ENCODE measurements around the gene SPR. TPM values are rescaled to one million over a fixed set of nuclear protein-coding genes. Genes with fewer than 3 reads are reported as not detected.

Gene SPR
- total and polyA plus RNA-seq, 2 of the 13 experiments (the other 11 are each of a cell fraction or from before 2014, with no cell fraction given): 34.0 to 96.0 TPM

- in situ Hi-C loops (cut with HindIII; ENCODE audit: extremely low pct_ligation_motif_present, low pct_unique_long_range_greater_than_20kb): loop anchor here (5.0 kb wide), 2 partner anchors 46 to 286 kb away; no protein-coding TSS in a partner anchor
- Histone ChIP-seq H3K9ac (ENCODE audit: insufficient read depth, low read depth, low read length) (no peak overlapping the region), H3K4me3 (replicated peaks in 1 of 3; ENCODE audit: insufficient read depth in 1 of 3, low read depth in 2 of 3, low read length in 3 of 3) (no peak overlapping the region), H2AFZ (ENCODE audit: low read length) (no peak overlapping the region), H3K4me2 (ENCODE audit: low read depth, low read length) (no peak overlapping the region), H3K4me1 (ENCODE audit: insufficient read depth, low read length) (peaks cover 55% of the 10 kb centered on the region), H3K27me3 (ENCODE audit: control insufficient read depth in 1 of 2, insufficient read depth in 2 of 2, low read length in 2 of 2) (peaks cover 7 to 21% of the 10 kb centered on the region in 2 experiments), H3K9me3 (ENCODE audit: low read length) (no peaks in the 10 kb centered on the region), H3K27ac (ENCODE audit: extremely low read length, insufficient read depth, low read length) (no peak overlapping the region), H3K36me3 (replicated peaks in 1 of 2; ENCODE audit: control insufficient read depth in 1 of 2, insufficient read depth in 2 of 2, low read length in 2 of 2) (peaks cover 9 to 20% of the 10 kb centered on the region in 2 experiments), H3K79me2 (ENCODE audit: insufficient read depth, low read length) (peaks cover 4% of the 10 kb centered on the region), H4K20me1 (ENCODE audit: insufficient read depth, low read length) (peaks cover 23% of the 10 kb centered on the region)
- intact Hi-C loops (cut with micrococcal nuclease; ENCODE audit: unreplicated experiment): no loop called here
- DNase-seq (ENCODE audit: low spot score): no peak
- BruUV-seq (replicated peaks): no TSS peak
- CTCF ChIA-PET (ENCODE audit: low intra/inter-chr PET ratio, low total read pairs): interaction anchor here (3.3 to 5.1 kb wide), 2 partner anchors 43 to 82 kb away, joined by 22 to 67 read pairs; no protein-coding TSS in a partner anchor
- WGBS (ENCODE audit: low lambda C conversion rate): over 99% methylated on average over 8 of the region's 8 CpGs
- POLR2A ChIA-PET: no interaction called here
- no peak for ATAC-seq
- FAIRE-seq: no peak
- TF ChIP-seq, protein P1, sequence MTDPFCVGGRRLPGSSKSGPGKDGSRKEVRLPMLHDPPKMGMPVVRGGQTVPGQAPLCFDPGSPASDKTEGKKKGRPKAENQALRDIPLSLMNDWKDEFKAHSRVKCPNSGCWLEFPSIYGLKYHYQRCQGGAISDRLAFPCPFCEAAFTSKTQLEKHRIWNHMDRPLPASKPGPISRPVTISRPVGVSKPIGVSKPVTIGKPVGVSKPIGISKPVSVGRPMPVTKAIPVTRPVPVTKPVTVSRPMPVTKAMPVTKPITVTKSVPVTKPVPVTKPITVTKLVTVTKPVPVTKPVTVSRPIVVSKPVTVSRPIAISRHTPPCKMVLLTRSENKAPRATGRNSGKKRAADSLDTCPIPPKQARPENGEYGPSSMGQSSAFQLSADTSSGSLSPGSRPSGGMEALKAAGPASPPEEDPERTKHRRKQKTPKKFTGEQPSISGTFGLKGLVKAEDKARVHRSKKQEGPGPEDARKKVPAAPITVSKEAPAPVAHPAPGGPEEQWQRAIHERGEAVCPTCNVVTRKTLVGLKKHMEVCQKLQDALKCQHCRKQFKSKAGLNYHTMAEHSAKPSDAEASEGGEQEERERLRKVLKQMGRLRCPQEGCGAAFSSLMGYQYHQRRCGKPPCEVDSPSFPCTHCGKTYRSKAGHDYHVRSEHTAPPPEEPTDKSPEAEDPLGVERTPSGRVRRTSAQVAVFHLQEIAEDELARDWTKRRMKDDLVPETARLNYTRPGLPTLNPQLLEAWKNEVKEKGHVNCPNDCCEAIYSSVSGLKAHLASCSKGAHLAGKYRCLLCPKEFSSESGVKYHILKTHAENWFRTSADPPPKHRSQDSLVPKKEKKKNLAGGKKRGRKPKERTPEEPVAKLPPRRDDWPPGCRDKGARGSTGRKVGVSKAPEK (CRISPR knock-in tag; IDR thresholded peaks at IDR 0.05; ENCODE audit: borderline replicate concordance): no peak
- no peak for TF ChIP-seq ZNF549 (CRISPR knock-in tag; IDR thresholded peaks at IDR 0.05)
- TF ChIP-seq HNRNPK (IDR thresholded peaks at IDR 0.05; ENCODE audit: low read depth, low read length, poor library complexity, severe bottlenecking): no peak
- no peak for TF ChIP-seq MAZ (IDR thresholded peaks at IDR 0.05; ENCODE audit: borderline replicate concordance, low read depth, low read length)
- no peak for TF ChIP-seq MAZ (CRISPR knock-in tag; IDR thresholded peaks at IDR 0.05; ENCODE audit: low read depth)
- TF ChIP-seq, protein P2, sequence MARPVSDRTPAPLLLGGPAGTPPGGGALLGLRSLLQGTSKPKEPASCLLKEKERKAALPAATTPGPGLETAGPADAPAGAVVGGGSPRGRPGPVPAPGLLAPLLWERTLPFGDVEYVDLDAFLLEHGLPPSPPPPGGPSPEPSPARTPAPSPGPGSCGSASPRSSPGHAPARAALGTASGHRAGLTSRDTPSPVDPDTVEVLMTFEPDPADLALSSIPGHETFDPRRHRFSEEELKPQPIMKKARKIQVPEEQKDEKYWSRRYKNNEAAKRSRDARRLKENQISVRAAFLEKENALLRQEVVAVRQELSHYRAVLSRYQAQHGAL (CRISPR knock-in tag; IDR thresholded peaks at IDR 0.05; ENCODE audit: not compliant biosample characterization): no peak
- no peak for TF ChIP-seq ZNF367 (CRISPR knock-in tag; IDR thresholded peaks at IDR 0.05; ENCODE audit: borderline replicate concordance)
- TF ChIP-seq, protein P3, sequence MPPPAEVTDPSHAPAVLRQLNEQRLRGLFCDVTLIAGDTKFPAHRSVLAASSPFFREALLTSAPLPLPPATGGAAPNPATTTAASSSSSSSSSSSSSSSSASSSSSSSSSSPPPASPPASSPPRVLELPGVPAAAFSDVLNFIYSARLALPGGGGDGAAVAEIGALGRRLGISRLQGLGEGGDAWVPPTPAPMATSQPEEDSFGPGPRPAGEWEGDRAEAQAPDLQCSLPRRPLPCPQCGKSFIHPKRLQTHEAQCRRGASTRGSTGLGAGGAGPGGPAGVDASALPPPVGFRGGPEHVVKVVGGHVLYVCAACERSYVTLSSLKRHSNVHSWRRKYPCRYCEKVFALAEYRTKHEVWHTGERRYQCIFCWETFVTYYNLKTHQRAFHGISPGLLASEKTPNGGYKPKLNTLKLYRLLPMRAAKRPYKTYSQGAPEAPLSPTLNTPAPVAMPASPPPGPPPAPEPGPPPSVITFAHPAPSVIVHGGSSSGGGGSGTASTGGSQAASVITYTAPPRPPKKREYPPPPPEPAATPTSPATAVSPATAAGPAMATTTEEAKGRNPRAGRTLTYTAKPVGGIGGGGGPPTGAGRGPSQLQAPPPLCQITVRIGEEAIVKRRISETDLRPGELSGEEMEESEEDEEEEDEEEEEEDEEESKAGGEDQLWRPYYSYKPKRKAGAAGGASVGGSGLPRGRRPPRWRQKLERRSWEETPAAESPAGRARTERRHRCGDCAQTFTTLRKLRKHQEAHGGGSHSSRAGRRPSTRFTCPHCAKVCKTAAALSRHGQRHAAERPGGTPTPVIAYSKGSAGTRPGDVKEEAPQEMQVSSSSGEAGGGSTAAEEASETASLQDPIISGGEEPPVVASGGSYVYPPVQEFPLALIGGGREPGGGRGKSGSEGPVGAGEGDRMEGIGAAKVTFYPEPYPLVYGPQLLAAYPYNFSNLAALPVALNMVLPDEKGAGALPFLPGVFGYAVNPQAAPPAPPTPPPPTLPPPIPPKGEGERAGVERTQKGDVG (CRISPR knock-in tag; IDR thresholded peaks at IDR 0.05; ENCODE audit: borderline replicate concordance): no peak
- TF ChIP-seq NR1H2 (CRISPR knock-in tag; IDR thresholded peaks at IDR 0.05; ENCODE audit: borderline replicate concordance, low read depth): no peak
- no peak for TF ChIP-seq SRSF1 (optimal IDR thresholded peaks at IDR 0.05; ENCODE audit: low read depth, low read length)
- TF ChIP-seq ZNF570 (CRISPR knock-in tag; IDR thresholded peaks at IDR 0.05; ENCODE audit: borderline replicate concordance): no peak
- TF ChIP-seq, protein P4, sequence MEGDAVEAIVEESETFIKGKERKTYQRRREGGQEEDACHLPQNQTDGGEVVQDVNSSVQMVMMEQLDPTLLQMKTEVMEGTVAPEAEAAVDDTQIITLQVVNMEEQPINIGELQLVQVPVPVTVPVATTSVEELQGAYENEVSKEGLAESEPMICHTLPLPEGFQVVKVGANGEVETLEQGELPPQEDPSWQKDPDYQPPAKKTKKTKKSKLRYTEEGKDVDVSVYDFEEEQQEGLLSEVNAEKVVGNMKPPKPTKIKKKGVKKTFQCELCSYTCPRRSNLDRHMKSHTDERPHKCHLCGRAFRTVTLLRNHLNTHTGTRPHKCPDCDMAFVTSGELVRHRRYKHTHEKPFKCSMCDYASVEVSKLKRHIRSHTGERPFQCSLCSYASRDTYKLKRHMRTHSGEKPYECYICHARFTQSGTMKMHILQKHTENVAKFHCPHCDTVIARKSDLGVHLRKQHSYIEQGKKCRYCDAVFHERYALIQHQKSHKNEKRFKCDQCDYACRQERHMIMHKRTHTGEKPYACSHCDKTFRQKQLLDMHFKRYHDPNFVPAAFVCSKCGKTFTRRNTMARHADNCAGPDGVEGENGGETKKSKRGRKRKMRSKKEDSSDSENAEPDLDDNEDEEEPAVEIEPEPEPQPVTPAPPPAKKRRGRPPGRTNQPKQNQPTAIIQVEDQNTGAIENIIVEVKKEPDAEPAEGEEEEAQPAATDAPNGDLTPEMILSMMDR (CRISPR knock-in tag; IDR thresholded peaks at IDR 0.05): no peak
- TF ChIP-seq STAT5B (CRISPR knock-in tag; IDR thresholded peaks at IDR 0.05): no peak
These were observed 4.0 kb downstream of the SPR start for GRCh38 chr2:72891091-72891818.
